GM19043 (cell line): ENCODE measurements around the gene DEFB125.

Experiments
- ATAC-seq: cut with Tn5 transposase; IDR thresholded peaks from one replicate; pipeline ENCODE4 v1.9.1; 2021; ENCODE audit warnings: low read depth; ENCODE audit not compliant: unreplicated experiment

DEFB125 gene

DNA sequence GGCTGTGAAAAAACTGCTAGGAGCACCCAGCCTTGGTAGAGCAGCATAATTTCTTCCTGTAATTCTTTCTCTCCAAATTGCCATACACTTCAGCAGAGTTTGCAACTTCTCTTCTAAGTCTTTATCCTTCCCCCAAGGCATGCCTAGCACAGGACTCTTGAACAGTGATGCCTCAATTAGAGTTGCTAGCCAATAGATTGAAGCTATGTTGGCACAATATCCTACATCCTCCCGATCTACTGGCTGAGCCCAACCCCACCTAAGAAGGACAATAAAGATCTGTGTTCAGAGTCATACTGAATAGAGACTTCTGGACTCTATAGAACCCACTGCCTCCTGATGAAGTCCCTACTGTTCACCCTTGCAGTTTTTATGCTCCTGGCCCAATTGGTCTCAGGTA lies 54.8 kb downstream of the DEFB125 start, which contains the start of gene DEFB126:
Gene DEFB126, plus strand, starts transcription at position 301 of the 400 bp plus-strand sequence. Its CDS starts 39 bp downstream, at position 340.
- no peak for ATAC-seq

DNA sequence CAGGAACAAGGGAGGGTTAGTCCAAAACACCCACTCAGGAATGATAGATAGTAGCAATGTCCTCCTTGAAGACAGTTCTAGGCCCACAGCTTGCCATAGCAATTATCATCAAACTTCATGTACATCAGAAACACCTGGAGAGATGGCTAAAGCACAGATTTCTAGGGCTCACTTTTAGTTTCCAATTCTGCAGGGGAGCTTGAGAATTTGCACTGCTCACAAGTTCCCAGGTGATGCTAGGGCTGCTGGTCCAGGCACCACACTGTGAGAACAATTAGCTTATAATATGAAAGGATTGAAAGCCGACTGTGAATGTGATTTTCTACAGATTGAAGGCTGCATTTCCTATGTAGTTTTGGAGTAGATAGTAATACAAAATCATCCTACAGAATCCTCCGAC lies 58.4 kb downstream of the DEFB125 start:
- ATAC-seq, result no peak
